Eye (tissue), 1 donor: Measurements from ENCODE around the gene DMRT3.

ENCODE experiments used
- DNase-seq: peaks from one replicate; pipeline ENCODE4 v3.0.0-alpha.2; 2015

The DMRT3 gene

DNA sequence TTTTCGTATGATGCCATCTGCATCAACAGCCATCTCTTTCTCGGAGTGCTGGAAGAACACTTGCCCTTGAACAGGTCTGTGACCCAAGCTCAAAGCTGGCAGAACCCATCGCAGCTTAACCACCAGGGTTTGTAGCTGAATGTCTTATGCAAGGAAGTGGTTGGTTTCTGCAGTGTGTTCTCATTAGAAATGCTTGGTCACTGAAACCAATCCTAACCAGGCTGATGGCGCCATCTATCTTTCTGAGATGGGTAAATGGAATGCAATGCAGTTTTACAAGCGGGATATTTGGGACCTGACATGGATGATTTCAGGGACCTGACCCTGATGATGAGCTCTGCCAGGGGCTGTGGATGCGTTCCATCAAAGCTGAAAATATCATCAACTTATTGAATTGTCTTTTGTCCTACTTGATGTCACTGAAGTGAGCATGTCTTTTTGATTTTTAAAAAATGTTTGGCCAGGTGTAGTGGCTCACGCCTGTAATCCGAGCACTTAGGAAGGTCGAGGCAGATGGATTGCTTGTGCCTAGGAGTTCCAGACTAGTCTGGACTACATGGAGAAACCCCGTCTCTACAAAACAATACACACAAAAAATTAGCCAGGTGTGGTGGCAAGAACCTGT, 28.7 kb downstream of the DMRT3 start:
- peak; percentile 86 for DNase-seq

DNA sequence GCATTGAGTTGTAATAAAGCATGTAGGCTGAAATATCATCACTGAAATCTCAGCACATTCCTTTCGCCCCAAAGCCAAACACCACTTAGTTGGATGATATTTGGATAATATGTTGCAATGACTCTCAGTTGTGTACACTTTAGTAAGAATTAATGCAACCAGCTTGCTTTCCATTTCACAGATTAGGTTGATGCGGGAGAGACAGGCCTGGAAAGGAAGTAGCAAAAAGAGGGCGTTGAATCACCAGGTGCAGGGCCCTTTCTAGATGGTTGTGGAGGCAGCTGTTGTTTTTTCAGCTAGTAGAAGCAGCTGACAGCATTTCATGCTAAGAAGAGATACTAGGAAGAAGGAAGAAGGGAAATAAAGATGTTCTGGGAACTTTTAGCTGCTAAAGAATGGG, 30.9 kb downstream of the DMRT3 start:
- no peak for DNase-seq

- DNase-seq, result no peak
Measured at GRCh38 chr9:1008216-1008615, 31.8 kb downstream of the DMRT3 start.

DNA sequence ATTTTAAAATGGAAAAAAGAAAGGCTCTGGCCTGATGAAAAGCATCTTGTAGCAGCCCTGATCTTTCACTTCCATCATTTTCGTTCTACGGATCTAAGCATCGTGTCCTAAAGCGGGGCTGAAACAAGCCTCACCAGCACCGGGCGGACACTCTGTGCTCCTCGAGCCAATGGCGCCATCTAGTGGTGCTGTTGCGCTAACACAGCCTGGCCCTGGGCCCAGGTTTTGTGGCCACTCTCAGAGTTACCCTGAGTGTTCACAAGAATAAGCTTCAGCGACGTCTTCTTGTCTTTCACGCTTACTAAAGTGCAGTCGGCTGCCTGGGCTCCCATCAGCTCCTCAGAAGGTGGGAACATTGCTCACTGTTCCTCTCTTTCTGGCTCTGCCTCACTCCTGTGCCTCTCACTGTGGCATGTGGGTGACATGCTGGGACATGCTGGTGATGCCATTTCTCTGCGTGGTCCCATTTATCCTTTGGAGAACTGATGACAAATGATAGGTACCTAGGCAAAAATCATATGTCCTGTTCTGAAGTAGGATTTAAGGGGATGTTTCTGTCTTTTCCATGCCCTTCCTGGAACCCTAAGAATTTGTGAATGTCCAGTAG, 32.7 kb downstream of the DMRT3 start:
- DNase-seq, result peak; percentile 94

DNA sequence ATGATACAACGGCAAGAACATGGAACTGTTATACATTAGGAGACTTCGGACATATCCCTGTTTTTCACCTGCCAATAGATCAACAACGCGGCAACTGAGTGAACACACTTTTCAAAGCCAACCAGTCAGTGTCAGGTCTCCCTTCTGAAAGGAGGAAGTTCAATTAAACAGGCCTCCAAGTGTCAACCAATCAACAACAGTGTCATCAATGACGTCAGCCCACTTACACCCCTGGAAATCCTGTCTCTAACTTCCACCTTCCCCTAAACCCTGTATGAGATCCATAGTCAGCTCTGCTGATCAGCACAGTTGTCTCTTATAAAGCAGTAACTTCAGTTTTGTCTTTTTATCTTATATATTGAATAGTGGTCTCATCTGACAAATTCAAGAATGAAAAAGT, 36.6 kb downstream of the DMRT3 start:
- DNase-seq, result no peak

DNA sequence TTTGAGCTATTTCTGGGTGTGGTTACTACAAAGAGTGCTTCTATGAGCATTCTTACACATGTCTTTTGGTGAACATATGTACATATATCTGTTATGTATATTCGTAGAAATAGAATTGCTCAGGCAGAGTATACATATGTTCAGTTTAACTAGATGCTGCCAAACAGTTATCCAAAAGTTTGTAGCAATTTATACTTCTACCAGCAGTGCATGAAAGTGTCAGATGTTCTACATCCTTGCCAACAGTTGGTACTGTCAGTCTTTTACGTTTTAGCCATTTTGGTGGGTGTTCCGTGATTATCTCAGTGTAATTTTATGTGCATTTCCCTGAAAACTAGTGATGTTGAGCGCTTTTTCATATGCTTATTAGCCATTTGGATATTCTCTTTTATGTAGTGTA, 37.8 kb downstream of the DMRT3 start:
- DNase-seq, result no peak

DNA sequence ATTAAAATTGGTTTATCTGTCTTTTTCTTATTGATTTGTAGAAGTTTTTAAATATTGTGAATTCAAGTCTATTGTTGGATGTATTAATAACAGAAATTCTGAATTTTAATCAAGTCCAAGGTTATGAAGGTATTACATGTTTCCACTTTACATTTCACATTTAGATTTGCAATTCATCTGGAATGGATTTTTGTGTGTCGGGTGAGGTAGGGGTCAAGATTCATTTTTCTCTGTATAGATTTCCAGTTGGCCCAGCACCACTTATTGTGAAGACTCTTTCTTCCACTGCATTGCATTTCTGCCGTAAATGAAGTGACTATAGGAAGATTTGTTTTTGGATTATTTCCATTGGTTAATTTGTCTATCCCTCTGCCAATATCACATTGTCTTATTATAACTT, 38.2 kb downstream of the DMRT3 start:
- no peak for DNase-seq

- DNase-seq, result peak; percentile 43
Measured at GRCh38 chr9:1018121-1018520, 41.7 kb downstream of the DMRT3 start.

GRCh38 chr9:1024112-1024511, 47.7 kb downstream of the DMRT3 start:
- DNase-seq, result no peak

GRCh38 chr9:1025131-1025530, 48.7 kb downstream of the DMRT3 start:
- DNase-seq, result no peak

DNA sequence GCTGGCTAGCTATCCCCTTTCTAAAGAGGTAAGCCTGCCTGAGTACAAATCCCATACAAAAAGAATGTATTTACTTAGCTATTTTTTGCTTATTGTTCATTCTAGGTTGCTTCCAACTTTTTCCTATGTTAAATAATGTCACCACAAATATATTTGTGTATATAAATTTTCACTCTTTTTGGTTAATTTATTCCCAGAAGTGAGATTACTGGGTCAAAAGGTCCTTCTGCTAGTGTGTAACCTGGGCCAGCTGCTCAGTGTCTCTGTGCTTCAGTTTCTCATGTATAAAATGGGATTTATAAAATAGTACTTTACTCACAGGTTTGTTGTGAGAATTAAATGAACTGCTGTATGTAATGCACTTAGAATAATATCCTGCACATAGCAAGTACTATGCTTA, 49.8 kb downstream of the DMRT3 start:
- no peak for DNase-seq

GRCh38 chr9:1028501-1029190, 52.2 kb downstream of the DMRT3 start:
- DNase-seq, result no peak

DNA sequence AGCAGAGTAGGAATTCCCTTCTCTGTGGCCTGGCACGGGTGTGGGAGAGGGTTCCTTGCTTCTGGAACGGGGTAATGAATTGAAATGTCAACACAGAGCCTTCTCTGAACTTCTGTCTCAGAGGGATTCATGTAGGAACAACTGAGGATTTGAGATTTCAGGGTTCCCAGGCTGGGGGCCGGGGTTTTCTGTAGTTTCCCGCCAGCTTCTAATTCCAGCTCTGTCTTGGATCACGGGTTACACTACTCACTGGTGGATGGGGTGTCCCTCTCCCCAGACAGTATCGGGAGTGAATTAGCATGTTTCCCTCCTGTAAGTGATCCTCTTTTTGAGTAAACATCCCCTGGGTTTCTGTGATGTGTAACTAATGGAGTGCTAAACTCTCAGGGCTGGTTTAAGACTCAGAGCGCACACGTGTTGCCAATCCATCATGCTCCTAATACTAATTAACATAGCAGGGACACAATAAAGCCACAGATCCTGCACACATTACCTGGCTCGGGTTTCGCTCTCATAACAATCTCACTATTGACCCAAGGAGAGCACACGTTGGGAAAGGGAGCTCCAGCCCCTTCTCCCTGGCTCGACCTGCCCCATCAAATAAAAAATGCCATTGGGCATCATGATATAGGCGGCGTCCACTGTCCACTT, 55.6 kb downstream of the DMRT3 start:
- no peak for DNase-seq

GRCh38 chr9:1034271-1034670, 57.8 kb downstream of the DMRT3 start:
- DNase-seq, result no peak

GRCh38 chr9:1039589-1039988, 63.1 kb downstream of the DMRT3 start:
- DNase-seq, result peak; percentile 33
